Limb (tissue), 2 donors: ENCODE results near the gene EPO.
A peak's percentile ranks its signal among the peaks of the same experiment; 100 is the strongest.

Source experiments
- DNase-seq, 2 donors: peaks; one replicate each; pipeline ENCODE4 v3.0.0-alpha.2; 2016; ENCODE audit errors: extremely low spot score in 2 of 2

Gene EPO

GRCh38 chr7:100682991-100683658 is 37.1 kb upstream of the EPO start:
- DNase-seq = peak in 1 of 2 donors; percentile 28

GRCh38 chr7:100683659-100684533 is 36.4 kb upstream of the EPO start:
- DNase-seq = no peak

- no peak for DNase-seq
Measured at GRCh38 chr7:100684534-100685042, 35.7 kb upstream of the EPO start.

GRCh38 chr7:100685049-100685605 is 35.1 kb upstream of the EPO start:
- no peak for DNase-seq

GRCh38 chr7:100685631-100686145 is 34.6 kb upstream of the EPO start:
- no peak for DNase-seq

- DNase-seq = peak in 1 of 2 donors; percentile 32
Measured at GRCh38 chr7:100686201-100686821, 34.0 kb upstream of the EPO start.

GRCh38 chr7:100686822-100687211 is 33.5 kb upstream of the EPO start:
- no peak for DNase-seq

- DNase-seq = no peak
Measured at GRCh38 chr7:100687261-100687660, 33.0 kb upstream of the EPO start.

- no peak for DNase-seq
Measured at GRCh38 chr7:100687751-100688300, 32.4 kb upstream of the EPO start.

GRCh38 chr7:100688326-100688860 is 31.9 kb upstream of the EPO start:
- DNase-seq = no peak

GRCh38 chr7:100689230-100690135 is 30.8 kb upstream of the EPO start:
- DNase-seq = no peak

GRCh38 chr7:100691676-100692577 is 28.3 kb upstream of the EPO start:
- peak; percentile 63 to 88 for DNase-seq

- DNase-seq = no peak
Measured at GRCh38 chr7:100692578-100692961, 27.7 kb upstream of the EPO start.

- peak in 1 of 2 donors; percentile 49 for DNase-seq
Measured at GRCh38 chr7:100693312-100694097, 26.8 kb upstream of the EPO start.

GRCh38 chr7:100694098-100694745 is 26.0 kb upstream of the EPO start, which contains the start of gene GIGYF1:
Gene GIGYF1, minus strand, starts transcription at chr7:100694250. Its CDS starts 6,012 bp downstream, at chr7:100688238.
- peak in 1 of 2 donors; percentile 87 for DNase-seq

GRCh38 chr7:100696123-100696521 is 24.1 kb upstream of the EPO start:
- DNase-seq = no peak

- no peak for DNase-seq
Measured at GRCh38 chr7:100699018-100699417, 21.2 kb upstream of the EPO start.
